AG04450 (cell line): ENCODE results near the gene HSD17B1. TPM values are rescaled to one million over a fixed set of nuclear protein-coding genes. Genes with fewer than 3 reads are reported as not detected.

ENCODE experiments used
- CTCF ChIA-PET: fragments of 300-600, 350-600 bp; formaldehyde crosslinking; extraction: SDS; loops from one replicate; lab custom pipeline; 2022; ENCODE audit warnings: antibody characterized with exemption, inconsistent platforms; lab: Charles Lee
- POLR2A ChIA-PET: fragments of 350-600 bp; formaldehyde crosslinking; extraction: SDS; loops from one replicate; lab custom pipeline; 2021; ENCODE audit warnings: antibody characterized with exemption, inconsistent platforms; lab: Yijun Ruan, JAX
- DNase-seq: peaks from one replicate; pipeline ENCODE4 v3.0.0-alpha.2; 2011; ENCODE audit warnings: low read depth, low spot score
- H3K27ac ChIP-seq: one replicate; pipeline ENCODE4 v1.5.1; 2012; ENCODE audit warnings: low read depth, low read length, control low read depth
- H3K27me3 ChIP-seq: one replicate; pipeline ENCODE4 v1.6.0; 2012; ENCODE audit warnings: low read length; ENCODE audit not compliant: control insufficient read depth, insufficient read depth
- H3K4me3 ChIP-seq: 2 replicates; pipeline ENCODE4 v1.5.1; 2011; ENCODE audit warnings: mild to moderate bottlenecking, low read depth, low read length, control low read depth
- H3K9me3 ChIP-seq: 2 replicates; pipeline ENCODE4 v1.5.1; 2012; ENCODE audit warnings: low read length; ENCODE audit not compliant: control insufficient read depth, insufficient read depth
- polyA plus RNA-seq: library from polyadenylated mRNA; depleted of rRNA; stranded (reverse); fragments of >200 nt; gene quantifications from 2 replicates; pipeline ENCODE4 v1.2.3, GENCODE V29; 2011
- TF ChIP-seq, protein P1 (sequence below): IDR thresholded peaks from 2 replicates; pipeline ENCODE4 v1.5.1; 2011; ENCODE audit warnings: low read depth, low read length, control low read depth, inconsistent platforms

Gene HSD17B1
- polyA plus RNA-seq, 1 experiment, result 0.87 TPM

DNA sequence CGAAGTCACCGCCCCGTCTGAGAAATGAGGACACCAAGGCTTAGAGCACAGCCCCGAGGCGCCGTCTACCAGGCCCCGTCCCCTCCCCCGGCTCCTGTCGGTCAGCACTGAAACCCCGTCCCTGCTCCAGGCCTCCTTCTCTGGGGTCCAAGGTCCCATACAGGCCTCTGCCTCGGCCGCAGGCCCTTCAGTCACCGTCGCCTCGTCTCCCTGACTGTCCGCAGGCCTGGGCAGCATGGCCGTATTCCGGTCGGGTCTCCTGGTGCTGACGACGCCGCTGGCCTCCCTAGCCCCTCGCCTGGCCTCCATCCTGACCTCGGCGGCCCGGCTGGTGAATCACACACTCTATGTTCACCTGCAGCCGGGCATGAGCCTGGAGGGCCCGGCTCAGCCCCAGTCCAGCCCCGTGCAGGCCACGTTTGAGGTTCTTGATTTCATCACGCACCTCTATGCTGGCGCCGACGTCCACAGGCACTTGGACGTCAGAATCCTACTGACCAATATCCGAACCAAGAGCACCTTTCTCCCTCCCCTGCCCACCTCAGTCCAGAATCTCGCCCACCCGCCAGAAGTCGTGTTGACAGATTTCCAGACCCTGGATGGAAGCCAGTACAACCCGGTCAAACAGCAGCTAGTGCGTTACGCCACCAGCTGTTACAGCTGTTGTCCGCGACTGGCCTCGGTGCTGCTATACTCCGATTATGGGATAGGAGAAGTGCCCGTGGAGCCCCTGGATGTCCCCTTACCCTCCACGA lies 9.8 kb downstream of the HSD17B1 start:
- no peak for DNase-seq
- Histone ChIP-seq H3K27me3 (no peaks in the 10 kb centered on the region), H3K4me3 (peak overlapping the region; percentile 94), H3K27ac (peak overlapping the region; percentile 88), H3K9me3 (peaks cover 5% of the 10 kb centered on the region; the same call in 1 of the 2 replicates)
- ChIA-PET CTCF (interaction anchor here (0.7 to 1.1 kb wide), 2 partner anchors 15 to 16 kb away, joined by 3 to 4 read pairs; partner anchors contain the start of gene PSMC3IP), POLR2A (interaction anchor here (0.7 to 0.9 kb wide), 2 partner anchors 15 to 651 kb away, joined by 3 read pairs; partner anchors contain the start of gene PSMC3IP)
- TF ChIP-seq, protein P1, sequence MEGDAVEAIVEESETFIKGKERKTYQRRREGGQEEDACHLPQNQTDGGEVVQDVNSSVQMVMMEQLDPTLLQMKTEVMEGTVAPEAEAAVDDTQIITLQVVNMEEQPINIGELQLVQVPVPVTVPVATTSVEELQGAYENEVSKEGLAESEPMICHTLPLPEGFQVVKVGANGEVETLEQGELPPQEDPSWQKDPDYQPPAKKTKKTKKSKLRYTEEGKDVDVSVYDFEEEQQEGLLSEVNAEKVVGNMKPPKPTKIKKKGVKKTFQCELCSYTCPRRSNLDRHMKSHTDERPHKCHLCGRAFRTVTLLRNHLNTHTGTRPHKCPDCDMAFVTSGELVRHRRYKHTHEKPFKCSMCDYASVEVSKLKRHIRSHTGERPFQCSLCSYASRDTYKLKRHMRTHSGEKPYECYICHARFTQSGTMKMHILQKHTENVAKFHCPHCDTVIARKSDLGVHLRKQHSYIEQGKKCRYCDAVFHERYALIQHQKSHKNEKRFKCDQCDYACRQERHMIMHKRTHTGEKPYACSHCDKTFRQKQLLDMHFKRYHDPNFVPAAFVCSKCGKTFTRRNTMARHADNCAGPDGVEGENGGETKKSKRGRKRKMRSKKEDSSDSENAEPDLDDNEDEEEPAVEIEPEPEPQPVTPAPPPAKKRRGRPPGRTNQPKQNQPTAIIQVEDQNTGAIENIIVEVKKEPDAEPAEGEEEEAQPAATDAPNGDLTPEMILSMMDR, result no peak

DNA sequence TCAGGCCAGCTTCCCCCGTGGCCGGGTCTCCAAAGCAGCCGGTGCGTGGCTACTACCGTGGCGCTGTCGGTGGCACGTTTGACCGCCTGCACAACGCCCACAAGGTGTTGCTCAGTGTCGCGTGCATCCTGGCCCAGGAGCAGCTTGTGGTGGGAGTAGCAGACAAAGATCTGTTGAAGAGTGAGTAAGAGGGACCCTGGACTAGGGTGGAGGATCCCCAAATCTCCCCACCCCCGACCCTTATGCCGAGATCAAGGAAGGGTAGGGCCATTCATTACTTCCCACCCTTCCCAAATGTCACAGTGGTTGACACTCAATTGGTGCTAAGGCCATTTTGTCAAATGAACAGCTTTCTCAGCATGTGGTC lies 10.4 kb downstream of the HSD17B1 start:
- no peak for DNase-seq
- Histone ChIP-seq H3K27me3 (no peaks in the 10 kb centered on the region), H3K9me3 (peaks cover 5% of the 10 kb centered on the region; the same call in 1 of the 2 replicates), H3K27ac (peak overlapping the region; percentile 88), H3K4me3 (peak overlapping the region; percentile 94)
- POLR2A ChIA-PET, result interaction anchor here (0.7 to 0.9 kb wide), 3 partner anchors 14 to 651 kb away, joined by 3 read pairs; partner anchors contain the start of gene PSMC3IP
- TF ChIP-seq, protein P1, result no peak
- CTCF ChIA-PET, result interaction anchor here (0.5 to 1.1 kb wide), 3 partner anchors 15 to 601 kb away, joined by 4 to 5 read pairs (median 4); partner anchors contain the start of gene PSMC3IP

DNA sequence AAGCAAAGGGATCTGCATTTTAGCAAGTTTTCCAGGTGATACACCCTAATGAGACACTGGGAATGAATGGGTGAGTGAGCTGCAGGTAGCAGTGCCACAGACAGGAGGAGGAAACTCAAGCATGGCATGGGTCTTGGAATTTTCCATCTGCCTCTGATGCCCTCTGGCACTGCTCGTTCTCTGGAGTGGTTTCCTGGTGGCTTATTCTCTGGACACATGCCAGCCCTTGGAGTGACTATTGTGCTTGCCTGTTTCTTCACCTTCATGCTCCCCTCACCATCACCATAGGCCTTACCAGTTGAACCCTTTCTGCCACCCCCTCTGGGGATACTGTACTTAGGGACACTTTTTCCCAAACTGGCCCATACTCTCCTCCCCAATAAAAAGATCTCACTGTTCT lies 10.8 kb downstream of the HSD17B1 start:
- ChIA-PET POLR2A (interaction anchor here (0.7 to 1.2 kb wide), 2 partner anchors 46 to 293 kb away, joined by 3 read pairs; partner anchors contain the start of genes RETREG3 and TUBG1), CTCF (interaction anchor here (0.5 to 1.1 kb wide), 3 partner anchors 14 to 601 kb away, joined by 4 to 5 read pairs (median 4); partner anchors contain the start of gene PSMC3IP)

DNA sequence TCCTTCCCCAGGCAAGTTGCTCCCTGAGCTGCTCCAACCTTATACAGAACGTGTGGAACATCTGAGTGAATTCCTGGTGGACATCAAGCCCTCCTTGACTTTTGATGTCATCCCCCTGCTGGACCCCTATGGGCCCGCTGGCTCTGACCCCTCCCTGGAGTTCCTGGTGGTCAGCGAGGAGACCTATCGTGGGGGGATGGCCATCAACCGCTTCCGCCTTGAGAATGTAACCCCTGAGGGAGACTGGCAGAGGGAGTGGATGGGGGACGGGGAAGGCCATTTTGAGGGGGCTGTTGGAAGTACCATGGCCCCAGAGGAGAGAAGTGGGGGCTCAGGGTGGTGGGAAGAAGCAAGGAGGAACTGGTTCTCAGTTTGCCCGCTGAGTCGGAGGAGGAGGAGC lies 11.2 kb downstream of the HSD17B1 start:
- ChIA-PET POLR2A (interaction anchor here (0.7 to 1.2 kb wide), 2 partner anchors 46 to 293 kb away, joined by 3 read pairs; partner anchors contain the start of genes RETREG3 and TUBG1), CTCF (interaction anchor here (0.6 kb wide), 2 partner anchors 14 to 46 kb away, joined by 4 to 5 read pairs; no protein-coding TSS in a partner anchor)
- TF ChIP-seq, protein P1, result no peak
- Histone ChIP-seq H3K27me3 (no peaks in the 10 kb centered on the region), H3K9me3 (peaks cover 5% of the 10 kb centered on the region; the same call in 1 of the 2 replicates), H3K4me3 (no peak overlapping the region), H3K27ac (no peak overlapping the region)
- DNase-seq, result no peak

More for the DNA sequence above, 10.8 kb downstream of the HSD17B1 start:
- peak overlapping the region; percentile 94 for H3K4me3 ChIP-seq
- no peak for DNase-seq
- H3K27ac ChIP-seq, result no peak overlapping the region
- H3K9me3 ChIP-seq, result peaks cover 5% of the 10 kb centered on the region; the same call in 1 of the 2 replicates
- TF ChIP-seq, protein P1, result no peak
- H3K27me3 ChIP-seq, result no peaks in the 10 kb centered on the region
